ENCODE data around the gene AKT3.
A peak's percentile ranks its signal among the peaks of the same experiment; 100 is the strongest.
"Not testable (repeated sequence)": the region's sequence is repeated elsewhere in the genome, so short reads cannot be mapped to it uniquely, and the experiment has no call there.

Gene AKT3

DNA sequence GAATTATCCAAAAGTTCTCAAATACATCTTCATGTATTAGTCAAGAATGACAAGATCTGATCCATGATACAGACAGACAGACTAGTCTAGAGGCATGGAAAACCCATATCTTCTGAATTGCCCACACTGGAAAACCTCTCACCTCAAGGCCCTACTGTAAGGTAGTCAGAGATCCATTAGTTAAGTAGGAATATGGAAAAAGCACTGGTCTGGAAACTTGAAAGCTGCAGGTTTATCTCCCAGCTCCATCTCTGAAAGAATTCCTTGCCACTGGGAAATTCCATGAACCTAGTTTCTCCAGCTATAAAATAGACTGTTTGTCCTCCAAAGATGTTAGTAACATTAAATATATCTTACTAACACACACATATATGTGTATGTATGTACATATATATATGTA, 169.2 kb downstream of the AKT3 start:
- no peak for DNase-seq

DNA sequence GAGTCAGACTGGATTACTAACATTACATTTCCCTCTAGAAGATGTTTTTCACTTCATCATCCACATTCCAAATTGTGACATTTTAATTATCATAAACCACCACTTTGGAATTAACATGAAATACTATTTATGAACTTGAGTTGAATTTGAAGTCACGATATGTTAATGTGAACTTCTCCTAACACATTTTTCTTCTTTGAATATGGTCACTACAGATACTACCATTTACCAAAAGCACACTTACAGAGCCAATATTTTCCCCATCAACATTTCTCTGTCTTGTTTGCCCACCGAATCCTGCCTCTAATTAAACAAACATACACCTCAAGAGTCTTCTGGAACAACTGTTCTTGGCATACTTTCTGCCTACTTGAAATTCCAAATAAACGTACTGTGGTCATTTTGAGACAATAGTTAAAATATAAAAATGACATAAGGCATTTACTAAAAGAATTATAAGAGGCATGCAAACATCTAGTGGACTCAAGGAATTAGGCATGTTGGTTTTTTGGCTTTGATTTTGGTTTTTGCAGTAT, 177.4 kb downstream of the AKT3 start:
- no peak for DNase-seq

DNA sequence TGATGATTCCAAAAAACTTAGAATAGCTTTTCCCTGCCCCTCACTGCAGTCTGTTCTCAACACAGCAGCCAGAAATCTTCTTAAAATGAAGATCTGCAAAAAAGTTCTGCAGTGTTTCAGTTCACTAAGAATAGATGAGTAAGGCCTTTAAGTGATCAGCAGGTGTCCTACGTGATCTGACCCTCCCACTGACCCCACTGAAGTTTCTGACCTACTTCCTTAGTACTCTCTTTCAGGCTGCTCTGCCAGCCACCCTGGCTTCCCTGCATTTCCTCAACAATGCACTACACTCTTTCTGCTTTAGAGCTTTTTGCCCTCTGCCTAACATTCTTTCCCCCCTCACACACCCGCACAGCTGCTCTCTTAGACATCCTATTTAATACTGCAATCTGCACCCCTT, 182.5 kb downstream of the AKT3 start:
- no peak for DNase-seq

DNA sequence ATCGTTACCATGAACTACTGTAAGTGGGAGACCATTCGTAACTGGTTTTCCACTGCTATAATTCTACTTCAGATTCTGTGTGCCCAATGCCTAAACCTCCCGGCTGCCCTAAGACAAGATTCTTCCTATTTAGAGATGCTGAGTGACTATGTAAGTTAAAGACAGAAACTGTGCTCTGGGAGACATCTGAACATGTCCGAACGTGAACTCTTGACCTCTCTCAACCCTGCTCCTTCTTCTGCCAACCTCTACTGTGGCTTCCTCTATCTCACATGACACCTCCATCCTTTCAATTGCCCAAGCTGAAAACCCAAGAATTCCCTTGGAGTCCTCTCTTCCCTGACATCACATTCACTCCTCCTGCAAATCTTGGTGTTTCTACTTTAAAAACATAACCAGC, 182.9 kb downstream of the AKT3 start:
- no peak for DNase-seq

DNA sequence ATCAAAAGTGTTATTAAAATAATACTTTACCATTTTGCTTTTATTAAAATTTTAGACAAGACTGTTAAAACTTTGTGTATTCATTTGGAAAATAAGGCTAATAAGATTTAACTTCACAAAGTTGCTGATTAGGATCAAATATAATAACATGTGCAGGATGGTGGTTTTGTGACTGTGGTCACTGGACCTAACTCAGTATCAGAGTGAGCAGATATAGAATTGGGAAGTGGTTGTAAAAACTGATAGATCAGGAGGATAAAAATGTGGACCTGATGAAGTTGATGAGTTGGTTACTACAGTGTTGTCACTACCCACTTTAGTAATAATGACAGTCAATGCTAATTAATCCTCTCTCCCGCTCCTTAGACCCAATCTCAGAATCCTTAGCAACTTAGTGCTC, 186.4 kb downstream of the AKT3 start:
- DNase-seq, result no peak

DNA sequence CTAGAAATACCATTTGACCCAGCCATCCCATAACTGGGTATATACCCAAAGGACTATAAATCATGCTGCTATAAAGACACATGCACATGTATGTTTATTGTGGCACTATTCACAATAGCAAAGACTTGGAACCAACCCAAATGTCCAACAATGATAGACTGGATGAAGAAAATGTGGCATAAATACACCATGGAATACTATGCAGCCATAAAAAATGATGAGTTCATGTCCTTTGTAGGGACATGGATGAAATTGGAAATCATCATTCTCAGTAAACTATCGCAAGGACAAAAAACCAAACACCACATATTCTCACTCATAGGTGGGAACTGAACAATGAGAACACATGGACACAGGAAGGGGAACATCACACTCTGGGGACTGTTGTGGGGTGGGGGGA, 187.9 kb downstream of the AKT3 start:
- DNase-seq, result not testable (repeated sequence)

DNA sequence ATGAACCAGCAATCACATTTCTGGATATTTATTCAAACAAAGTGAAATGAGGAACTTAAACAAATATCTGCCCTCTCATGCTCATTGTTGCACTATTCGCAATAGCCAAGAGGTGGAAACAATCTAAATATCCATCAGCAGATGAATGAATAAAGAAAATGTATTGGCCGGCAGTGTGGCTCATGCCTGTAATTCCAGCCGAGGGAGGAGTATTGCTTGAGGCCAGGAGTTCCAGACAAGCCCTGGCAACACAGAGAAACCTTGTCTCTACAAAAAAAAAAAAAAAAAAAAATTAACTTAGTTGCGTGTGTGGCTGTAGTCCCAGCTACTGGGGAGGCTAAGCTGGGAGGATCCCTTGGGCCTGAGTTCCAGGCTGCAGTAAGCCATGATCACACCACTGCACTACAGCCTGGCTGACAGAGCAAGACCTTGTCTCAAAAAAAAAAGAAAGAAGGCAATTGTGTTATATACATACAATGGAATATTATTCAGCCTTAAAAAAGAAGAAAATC, 191.4 kb downstream of the AKT3 start:
- no peak for DNase-seq

DNA sequence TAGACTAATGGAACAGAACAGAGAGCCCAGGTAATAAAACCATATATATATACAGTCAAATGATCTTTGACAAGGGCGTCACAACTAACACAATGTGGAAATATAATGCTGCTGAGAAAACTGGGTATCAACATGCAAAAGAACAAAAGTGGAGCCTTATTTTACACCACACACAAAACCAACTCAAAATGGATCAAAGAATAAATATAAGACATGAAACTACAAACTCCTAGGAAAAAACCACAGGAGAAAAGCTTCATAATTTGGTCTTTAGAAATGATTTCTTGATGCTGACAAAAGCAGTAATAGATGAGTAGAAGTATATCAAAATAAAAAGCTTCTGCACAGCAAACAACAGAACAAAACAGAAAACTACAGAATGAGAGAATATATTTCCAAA, 192.2 kb downstream of the AKT3 start:
- DNase-seq, result no peak

DNA sequence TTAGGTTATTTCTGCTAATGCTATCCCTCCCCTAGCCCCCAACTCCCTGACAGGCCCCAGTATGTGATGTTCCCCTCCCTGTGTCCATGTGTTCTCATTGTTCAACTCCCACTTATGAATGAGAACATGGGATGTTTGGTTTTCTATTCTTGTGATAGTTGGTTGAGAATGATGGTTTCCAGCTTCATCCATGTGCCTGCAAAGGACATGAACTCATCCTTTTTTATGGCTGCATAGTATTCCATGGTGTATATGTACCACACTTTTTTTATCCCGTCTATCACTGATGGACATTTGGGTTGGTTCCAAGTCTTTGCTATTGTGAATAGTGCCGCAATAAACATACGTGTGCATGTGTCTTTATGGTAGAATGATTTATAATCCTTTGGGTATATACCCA, 200.5 kb downstream of the AKT3 start:
- DNase-seq, result not testable (repeated sequence)

DNA sequence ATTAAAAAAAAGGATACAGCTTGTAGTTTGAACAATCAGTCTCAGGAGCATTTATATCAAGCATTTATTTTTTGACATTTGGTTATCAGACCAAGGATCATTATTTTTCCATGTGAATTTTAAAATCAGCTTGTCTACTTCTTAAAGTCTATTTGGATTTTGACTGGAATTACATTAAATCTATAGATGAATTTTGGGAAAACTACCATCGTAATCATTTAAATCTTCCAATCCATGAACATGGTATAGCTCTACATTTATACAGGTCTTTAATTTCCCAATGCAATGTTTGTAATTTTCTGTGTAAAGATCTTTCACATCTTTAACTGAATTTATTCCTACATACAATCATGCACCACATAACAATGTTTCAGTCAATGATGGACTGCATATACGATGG, 203.2 kb downstream of the AKT3 start:
- DNase-seq, result no peak

DNA sequence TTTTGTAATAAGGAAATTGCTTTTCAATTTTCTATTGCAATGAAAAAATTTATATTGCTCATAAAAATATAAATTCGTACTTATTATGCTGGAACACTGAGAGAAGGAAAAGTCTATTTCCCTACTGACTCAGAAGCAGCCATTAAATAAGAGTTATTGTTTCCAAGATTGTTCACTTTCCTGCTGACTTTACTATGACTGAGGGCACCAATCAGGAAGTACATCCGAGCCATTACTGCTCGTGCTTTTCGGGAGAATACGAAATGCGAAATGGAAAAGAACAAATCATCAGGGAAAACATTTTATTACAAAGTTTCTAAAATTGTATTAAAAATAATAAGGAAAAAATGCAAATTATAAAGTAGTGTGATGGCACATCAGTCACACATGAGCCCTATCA, 204.8 kb downstream of the AKT3 start:
- no peak for DNase-seq

DNA sequence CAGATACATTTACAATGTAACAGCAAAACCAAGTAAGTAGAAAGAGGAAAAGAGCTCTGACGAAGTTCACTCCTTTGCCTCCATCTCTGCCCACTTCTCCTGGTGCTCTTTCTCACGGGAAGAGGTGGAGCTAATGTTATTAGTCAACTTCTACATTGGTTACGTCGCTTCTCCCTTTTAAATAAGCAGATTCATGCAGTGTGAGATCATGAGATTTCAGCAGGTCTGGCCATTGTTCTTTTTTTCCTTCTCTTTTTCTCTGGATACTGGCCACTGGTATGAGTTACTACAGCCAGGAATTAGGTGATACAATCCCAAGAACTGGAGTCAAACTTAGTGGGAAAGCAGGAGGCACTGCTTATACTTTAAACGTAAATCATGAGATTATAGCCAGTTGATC, 207.1 kb downstream of the AKT3 start:
- DNase-seq, result no peak

DNA sequence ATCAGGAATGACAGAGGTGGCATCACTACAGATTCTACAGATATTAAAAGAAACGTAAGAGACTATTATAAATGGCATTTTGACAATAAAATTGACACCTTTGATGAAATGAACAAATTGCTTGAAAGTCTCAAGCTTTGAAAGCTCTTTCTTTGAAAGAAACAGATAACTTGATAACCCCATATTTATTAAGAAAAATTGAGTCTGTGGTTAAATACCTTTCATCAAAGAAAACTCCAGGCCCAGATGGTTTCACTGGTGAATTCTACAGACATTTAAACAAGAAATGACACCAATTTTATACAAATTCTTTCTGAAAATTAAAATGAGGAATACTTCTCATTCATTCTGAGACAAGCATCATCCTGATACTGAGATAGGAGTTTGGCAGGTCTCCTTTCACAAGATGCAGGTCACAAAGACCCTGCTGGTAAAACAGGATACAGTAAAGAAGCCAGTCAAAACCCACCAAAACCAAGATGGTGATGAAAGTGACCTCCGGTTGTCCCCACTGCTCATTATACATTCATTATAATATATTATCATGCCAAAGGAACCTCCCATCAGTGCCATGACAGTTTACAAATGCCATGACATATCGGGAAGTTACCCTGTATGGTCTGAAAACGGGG, 210.9 kb downstream of the AKT3 start:
- no peak for DNase-seq

DNA sequence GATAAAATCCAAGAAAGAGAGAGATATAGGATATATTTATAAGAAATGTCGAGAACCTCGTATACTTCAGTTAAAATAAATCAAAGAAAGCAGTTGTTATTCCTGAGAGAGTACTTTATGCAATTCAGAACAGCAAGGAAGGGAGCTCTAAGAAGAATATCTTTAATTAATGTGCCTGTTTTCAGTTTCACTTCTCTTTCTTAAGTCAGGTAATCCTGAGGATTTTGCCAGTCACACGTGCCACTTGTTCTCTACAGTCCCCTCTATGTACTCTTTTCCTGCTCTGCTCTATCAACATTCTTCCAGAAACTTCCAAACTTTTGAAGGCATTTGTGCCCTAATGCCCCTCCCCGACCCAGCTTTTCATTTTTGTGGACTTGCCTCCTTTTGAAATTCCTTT, 211.9 kb downstream of the AKT3 start:
- no peak for DNase-seq

DNA sequence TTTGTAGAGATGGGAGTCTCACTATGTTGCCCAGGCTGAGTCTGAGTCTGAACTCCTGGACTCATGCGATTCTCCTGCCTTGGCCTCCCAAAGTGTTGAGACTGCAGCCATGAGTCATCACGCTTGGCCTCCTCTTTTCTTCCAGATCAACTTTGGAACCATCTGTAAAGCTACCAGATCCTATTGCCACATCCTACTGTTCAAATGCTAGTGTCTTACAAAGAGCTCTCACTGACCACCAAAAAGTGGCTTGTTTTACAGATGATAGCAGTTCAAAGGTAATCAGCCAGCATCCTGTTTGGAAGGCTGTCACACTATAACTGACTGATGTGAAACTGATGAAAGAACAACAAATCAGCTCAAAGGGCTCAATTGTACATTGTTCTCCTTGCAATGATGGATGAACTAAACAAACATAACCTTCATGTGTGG, 221.6 kb downstream of the AKT3 start:
- DNase-seq, result no peak

DNA sequence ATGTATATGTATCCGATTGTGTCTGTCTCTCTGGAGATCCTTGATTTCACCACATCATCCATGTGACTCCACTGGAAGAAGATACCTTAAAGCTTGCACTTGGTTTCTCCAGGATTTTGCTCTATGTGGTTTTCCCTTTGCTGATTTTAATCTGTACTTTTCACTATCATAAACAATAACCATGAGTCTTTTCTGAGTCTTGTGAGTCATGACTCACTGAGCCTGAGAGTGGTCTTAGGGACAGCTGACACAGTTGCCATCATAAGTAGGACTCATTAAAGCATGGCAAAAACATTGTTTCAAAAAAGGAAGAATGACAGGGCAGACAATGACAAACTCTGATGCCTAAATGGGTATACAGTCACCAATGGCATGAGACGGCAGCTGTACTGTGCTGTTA, 226.2 kb downstream of the AKT3 start:
- DNase-seq, result no peak

DNA sequence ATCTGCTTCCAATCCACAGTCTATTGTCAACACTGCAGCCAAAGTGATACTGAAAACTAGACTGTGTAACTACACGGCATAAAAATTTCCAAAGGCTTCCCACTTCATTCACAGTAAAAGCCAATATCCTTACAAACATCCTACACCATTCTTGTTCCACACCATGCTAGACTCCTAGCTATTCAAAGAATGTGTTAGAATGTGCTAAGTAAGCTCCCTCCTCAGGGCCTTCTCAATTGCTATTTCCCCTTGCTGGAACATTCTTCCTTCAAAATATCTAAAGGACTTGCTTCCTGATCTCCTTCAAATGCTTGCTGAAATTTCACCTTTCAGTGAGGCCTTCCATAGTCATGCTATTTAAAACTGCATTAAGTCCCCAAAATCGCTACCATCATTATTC, 228.1 kb downstream of the AKT3 start:
- no peak for DNase-seq

DNA sequence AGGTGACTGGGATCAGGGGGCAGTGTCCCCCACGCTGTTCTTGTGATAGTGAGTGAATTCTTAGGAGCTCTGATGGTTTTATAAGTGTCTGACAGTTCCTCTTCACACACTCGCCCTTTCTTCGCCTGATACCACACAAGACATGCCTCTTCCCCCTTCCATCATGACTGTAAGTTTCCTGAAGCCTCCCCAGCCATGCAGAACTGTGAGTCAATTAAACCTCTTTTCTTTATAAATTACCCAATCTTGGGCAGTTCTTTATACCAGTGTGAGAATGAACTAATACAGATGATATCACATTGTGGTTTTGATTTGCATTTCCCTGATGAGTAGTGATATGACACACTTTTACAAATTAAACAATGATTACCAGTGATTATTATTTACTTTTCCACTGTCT, 229.9 kb downstream of the AKT3 start:
- DNase-seq, result no peak

DNA sequence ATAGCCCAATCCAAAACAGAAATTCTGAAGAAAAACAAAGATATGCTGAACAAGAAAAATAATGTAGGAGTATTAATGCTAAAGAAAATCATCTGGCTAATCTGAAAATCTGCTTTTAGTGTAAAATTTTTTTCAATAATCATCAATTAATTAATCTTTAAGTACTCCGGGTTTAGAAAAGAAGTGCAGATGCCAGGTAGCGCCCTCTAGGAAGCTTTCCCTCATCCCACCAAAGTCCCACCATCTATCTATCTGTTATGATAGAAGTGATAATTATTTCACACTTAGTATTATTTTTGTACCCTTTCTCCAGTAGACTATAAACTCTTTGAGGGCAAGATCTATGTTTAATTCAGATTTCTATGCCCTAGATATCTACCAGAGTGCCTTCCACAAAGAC, 240.3 kb downstream of the AKT3 start:
- no peak for DNase-seq

DNA sequence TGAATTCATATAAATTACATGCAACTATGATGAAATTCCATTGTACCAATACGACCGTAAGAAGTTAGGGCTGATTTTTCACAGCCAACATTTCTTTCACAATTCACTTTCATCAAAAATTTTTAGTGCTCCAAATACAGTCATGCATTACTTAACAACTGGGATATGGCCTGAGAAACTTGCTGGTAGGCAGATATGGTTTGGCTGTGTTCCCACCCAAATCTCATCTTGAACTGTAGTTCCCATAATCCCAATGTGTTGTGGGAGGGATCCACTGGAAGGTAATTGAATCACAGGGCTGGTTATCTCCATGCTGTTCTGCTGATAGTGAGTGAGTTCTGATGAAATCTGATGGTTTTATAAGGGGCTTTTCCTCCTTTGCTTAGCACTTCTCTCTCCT, 244.4 kb downstream of the AKT3 start:
- DNase-seq, result no peak

DNA sequence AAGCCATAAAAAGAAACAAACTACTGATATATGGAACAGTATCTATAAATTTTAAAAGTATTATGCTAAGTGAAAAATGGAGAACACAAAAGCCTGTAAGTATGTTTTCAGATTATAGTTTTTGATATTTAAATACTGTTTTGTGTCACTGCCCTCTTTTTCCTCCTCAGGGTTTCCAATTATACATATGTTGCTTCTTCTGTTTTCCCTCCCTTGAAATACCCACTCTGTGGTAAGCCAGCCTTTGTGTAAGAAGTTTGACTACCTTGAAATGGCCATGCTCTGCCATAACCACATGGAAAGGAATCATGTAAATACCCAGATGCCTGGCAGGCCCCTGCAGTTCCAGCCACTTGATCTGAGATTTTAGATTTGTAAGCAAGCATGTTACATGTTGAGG, 248.3 kb downstream of the AKT3 start:
- no peak for DNase-seq

DNA sequence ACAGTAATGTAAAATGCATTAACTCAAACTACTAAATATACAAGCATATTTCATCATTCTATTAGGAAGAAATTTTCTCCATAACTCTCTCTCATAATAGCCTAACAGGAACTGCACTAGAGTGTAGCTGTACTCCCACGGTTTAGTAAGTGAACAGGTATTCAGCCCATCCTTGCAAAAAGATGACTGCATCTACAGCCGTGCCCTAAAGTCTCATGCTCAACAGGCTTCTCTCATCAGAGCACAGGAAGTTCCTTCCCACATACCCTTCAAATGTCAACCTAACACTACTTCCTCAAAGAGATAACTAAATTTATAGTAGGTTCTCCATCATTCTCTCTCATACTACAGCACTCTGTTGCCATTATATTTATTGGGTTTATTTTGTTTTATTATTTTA, 251.6 kb downstream of the AKT3 start:
- DNase-seq, result peak; percentile 91 to 92

DNA sequence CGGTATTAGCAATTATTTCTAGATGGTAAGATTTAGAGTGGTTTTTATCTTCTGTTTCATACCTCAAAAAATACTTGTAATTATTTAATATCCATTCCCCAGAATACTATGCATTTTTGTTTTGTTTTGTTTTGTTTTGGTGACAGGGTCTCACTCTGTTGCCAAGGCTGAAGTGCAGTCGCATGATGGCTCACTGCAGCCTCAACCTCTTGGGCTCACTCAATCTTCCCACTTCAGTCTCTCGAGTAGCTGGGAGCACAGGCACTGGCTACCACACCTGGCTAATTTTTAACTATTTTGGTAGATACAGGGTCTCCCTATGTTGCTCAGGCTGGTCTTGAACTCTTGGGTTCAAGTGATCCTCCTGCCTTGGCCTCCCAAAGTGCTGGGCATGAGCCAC, 252.7 kb downstream of the AKT3 start:
- no peak for DNase-seq

DNA sequence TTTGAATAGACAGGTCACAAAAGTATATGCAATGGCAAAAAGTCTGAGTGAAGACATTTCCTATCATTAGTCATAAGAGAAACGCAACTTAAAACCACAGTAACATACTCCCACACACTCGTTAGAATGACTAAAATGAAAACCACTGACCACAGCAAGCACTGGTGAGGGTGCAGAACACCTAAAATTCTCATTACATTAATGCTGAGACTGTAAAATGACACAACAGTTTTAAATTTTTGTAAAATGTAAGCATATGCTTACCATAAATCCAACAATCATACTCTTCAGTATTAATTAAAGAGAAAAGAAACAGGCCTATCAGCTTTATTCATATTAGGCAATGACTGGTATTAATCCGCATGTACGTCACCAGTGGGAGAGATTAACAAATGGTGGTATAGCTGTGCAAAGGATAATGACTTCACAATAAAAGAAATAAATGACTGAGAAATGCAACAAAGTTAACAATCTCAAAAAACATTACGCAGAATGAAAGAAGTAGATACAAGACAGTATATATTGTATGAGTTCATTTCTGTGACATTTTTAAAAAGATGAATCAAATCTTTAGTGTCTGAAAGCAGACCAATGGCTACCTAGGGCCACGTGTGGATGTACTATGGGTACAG, 253.5 kb downstream of the AKT3 start:
- DNase-seq, result peak; percentile 70 to 76

All from Kasumi-1 (cell line).